IMR-90 (cell line): ENCODE data around the gene NMNAT3.

ENCODE experiments used
- CTCF ChIP-seq: conservative IDR thresholded peaks from 2 replicates; pipeline ENCODE4 v1.5.1; 2012; ENCODE audit warnings: mild to moderate bottlenecking, low read depth, low read length, improper control_type of control experiment
- POLR2A ChIP-seq: IDR thresholded peaks from 2 replicates; pipeline ENCODE4 v1.6.1; 2012; ENCODE audit warnings: mild to moderate bottlenecking, low read depth, low read length

DNA sequence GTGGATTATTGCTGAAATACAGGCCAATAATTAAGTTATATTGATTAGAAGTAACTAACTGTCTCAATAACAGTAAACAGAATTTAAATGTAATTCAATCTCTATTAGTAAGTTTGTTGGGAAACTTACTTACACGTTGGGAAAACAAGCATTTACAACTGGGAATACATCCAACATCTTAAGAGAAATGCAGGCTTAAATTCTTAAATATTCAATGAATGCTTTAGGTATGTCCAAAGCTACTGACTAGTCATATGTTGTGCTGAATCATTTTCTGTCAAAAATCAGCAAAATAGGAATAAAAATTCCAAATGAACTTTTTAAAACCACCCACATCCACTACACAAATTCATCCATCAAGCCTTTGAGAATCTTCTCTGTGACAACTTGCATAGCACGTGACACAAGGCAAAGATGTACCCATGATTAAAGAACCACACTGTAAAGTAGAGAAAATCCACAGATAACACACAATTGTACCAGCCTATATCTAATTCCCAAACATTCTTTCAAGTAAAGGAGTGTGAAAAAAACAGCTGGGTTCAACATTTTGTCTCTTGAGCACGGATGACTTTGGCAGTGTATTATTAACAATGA, 60.0 kb downstream of the NMNAT3 start:
- TF ChIP-seq CTCF (no peak), POLR2A (no peak)
